Ascending aorta (tissue), 2 donors: Measurements from ENCODE around the gene TXNDC16. TPM values are rescaled to one million over a fixed set of nuclear protein-coding genes. Genes with fewer than 3 reads are reported as not detected.
"Not testable (repeated sequence)": the region's sequence is repeated elsewhere in the genome, so short reads cannot be mapped to it uniquely, and the experiment has no call there.

Source experiments
- DNase-seq, 2 donors: peaks; one replicate each; pipeline ENCODE4 v3.0.0-alpha.2; 2019; ENCODE audit warnings: low spot score in 2 of 2
- H3K27ac ChIP-seq, 2 donors: fragments of 200-600 bp; sonication (generic); one replicate each; pipeline ENCODE4 v1.5.1; 2016 to 2017; ENCODE audit warnings: mild to moderate bottlenecking in 1 of 2
- H3K27me3 ChIP-seq: fragments of 200-600 bp; sonication (generic); one replicate; pipeline ENCODE4 v1.5.1; 2017
- H3K36me3 ChIP-seq, 2 donors: fragments of 200-600 bp; sonication (generic); one replicate each; pipeline ENCODE4 v1.5.1; 2016
- H3K4me1 ChIP-seq, 2 donors: fragments of 200-600 bp; sonication (generic); one replicate each; pipeline ENCODE4 v1.5.1; 2016 to 2017; ENCODE audit warnings: mild to moderate bottlenecking in 1 of 2
- H3K4me3 ChIP-seq, 2 donors: fragments of 200-600 bp; sonication (generic); one replicate each; pipeline ENCODE4 v1.5.1; 2016 to 2017; ENCODE audit warnings: mild to moderate bottlenecking in 1 of 2
- H3K9me3 ChIP-seq, 2 donors: fragments of 200-600 bp; sonication (generic); one replicate each; pipeline ENCODE4 v1.5.1; 2016
- intact Hi-C: fragments of 100-400 bp; cut with DNase I; formaldehyde crosslinking; loops from one replicate; pipeline ENCODE4 v1.15.1; 2023
- total RNA-seq: library from RNA; depleted of rRNA; stranded (reverse); fragments of >200 nt; gene quantifications from one replicate; pipeline ENCODE4 v1.1.0, GENCODE V29; 2016
- TF ChIP-seq, protein P1 (sequence below), 3 experiments: fragments of 200-600 bp in 2 of 3; fragments of 450-650 bp in 1 of 3; sonication (generic) in 2 of 3; IDR thresholded peaks; one replicate each; pipeline ENCODE4 v1.5.1; 2016 to 2019; ENCODE audit warnings: antibody characterized with exemption in 3 of 3, mild to moderate bottlenecking in 1 of 3, moderate library complexity in 1 of 3

Gene TXNDC16
- total RNA-seq, 1 donor from 2014 or later: 1.8 TPM

DNA sequence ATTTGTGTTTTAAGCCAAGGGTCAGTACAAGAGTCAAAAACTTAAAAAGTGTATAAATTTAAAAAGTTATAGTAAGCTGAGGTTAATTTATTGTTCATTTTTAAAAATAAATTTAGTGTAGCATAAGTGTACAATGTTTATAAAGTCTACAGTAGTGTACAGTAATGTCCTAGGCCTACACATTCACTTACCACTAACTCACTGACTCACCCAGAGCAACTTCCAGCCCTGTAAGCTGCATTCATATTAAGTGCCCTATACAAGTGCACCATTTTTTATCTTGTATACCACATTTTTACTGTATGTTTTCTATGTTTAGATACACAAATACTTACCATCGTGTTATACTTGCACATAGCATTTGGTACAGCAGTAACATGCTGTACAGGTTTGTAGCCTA lies 38.0 kb upstream of the TXNDC16 start:
- Histone ChIP-seq H3K36me3 (no peaks in the 10 kb centered on the region), H3K27me3 (no peaks in the 10 kb centered on the region), H3K4me3 (no peak overlapping the region), H3K9me3 (no peaks in the 10 kb centered on the region), H3K4me1 (no peaks in the 10 kb centered on the region), H3K27ac (no peak overlapping the region)
- DNase-seq: no peak
- intact Hi-C loops: no loop called here
- TF ChIP-seq, protein P1, sequence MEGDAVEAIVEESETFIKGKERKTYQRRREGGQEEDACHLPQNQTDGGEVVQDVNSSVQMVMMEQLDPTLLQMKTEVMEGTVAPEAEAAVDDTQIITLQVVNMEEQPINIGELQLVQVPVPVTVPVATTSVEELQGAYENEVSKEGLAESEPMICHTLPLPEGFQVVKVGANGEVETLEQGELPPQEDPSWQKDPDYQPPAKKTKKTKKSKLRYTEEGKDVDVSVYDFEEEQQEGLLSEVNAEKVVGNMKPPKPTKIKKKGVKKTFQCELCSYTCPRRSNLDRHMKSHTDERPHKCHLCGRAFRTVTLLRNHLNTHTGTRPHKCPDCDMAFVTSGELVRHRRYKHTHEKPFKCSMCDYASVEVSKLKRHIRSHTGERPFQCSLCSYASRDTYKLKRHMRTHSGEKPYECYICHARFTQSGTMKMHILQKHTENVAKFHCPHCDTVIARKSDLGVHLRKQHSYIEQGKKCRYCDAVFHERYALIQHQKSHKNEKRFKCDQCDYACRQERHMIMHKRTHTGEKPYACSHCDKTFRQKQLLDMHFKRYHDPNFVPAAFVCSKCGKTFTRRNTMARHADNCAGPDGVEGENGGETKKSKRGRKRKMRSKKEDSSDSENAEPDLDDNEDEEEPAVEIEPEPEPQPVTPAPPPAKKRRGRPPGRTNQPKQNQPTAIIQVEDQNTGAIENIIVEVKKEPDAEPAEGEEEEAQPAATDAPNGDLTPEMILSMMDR (IDR thresholded peaks at IDR 0.05): no peak

DNA sequence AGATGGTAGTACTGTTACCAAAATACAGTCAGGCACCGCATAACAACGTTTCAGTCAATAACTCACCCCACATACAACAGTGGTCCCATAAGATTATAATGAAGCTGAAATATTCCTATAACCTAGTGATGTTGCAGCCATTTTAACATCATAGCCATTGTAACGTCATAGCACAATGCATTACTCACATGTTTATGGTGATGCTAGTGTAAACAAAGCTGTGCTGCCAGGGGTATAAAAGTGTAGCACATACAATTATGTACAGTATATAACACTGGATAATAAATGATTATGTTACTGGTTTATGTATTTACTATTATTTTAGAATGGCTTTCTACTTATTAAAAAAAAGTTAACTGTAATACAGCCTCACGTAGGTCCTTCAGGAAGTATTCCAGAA lies 37.3 kb upstream of the TXNDC16 start:
- TF ChIP-seq, protein P1 (IDR thresholded peaks at IDR 0.05): no peak
- Histone ChIP-seq H3K36me3 (no peaks in the 10 kb centered on the region), H3K9me3 (no peaks in the 10 kb centered on the region), H3K27ac (no peak overlapping the region), H3K4me1 (no peaks in the 10 kb centered on the region), H3K4me3 (no peak overlapping the region), H3K27me3 (no peaks in the 10 kb centered on the region)
- intact Hi-C loops: no loop called here
- DNase-seq: no peak

DNA sequence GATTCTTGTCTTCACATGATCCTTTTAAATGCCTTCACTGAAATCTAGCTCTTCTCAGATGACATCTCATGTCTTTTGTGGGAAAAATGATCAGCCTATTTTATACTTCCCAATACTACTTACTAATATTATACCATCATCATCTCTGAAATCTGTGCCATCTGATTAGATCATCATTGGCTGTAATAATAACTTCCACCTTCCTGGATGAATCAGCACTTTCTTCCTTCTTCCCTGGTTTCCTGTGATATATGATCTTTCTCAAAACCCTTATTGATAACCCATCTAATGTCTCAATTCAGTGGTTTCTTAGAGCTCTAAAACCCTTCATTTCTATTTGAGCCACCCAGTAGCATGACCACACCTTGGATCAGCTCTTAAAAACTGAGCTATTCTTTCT lies 31.2 kb upstream of the TXNDC16 start:
- H3K9me3 ChIP-seq: no peaks in the 10 kb centered on the region
- TF ChIP-seq, protein P1 (IDR thresholded peaks at IDR 0.05): no peak
- intact Hi-C loops: no loop called here

DNA sequence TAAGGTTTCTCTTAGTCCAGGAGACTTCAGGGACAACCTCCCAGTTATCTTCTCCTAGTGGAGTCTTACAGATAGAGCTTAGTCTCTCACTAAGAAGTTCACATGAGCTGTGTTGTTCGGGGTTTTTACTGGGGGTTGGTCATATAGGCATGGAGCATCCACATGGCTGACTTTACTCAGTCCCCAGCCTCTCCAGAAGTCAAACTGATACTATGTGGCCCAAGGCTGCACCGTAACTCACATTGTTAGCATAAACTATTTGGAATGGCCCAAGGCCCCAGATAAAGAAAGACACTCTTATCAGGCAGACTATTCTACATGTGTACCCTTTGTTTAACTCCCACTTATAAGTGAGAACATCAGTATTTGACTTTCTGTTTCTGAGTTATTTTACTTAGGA lies 23.6 kb upstream of the TXNDC16 start:
- intact Hi-C loops: no loop called here
- no peak overlapping the region for H3K4me3 ChIP-seq
- H3K9me3 ChIP-seq: peaks cover 19 to 30% of the 10 kb centered on the region in 2 donors
- no peaks in the 10 kb centered on the region for H3K36me3 ChIP-seq
- H3K27me3 ChIP-seq: no peaks in the 10 kb centered on the region
- TF ChIP-seq, protein P1 (IDR thresholded peaks at IDR 0.05): no peak
- no peaks in the 10 kb centered on the region for H3K4me1 ChIP-seq
- H3K27ac ChIP-seq: no peak overlapping the region
- no peak for DNase-seq

More for the DNA sequence above, 31.2 kb upstream of the TXNDC16 start:
- no peak overlapping the region for H3K27ac ChIP-seq
- H3K36me3 ChIP-seq: no peaks in the 10 kb centered on the region
- H3K4me1 ChIP-seq: no peaks in the 10 kb centered on the region
- H3K27me3 ChIP-seq: no peaks in the 10 kb centered on the region
- no peak for DNase-seq
- H3K4me3 ChIP-seq: no peak overlapping the region

DNA sequence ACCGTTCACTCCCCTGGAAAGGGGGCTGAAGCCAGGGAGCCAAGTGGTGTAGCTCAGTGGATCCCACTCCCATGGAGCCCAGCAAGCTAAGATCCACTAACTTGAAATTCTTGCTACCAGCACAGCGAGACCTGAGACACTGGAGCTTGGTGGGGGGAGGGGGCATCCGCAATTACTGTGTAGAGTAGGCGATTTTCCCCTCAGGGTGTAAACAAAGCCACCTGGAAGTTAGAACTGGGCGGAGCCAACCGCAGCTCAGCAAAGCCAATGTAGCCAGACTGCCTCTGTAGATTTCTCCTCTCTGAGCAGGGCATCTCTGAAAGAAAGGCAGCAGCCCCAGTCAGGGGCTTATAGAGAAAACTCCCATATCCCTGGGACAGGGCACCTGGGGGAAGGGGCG lies 16.1 kb upstream of the TXNDC16 start:
- H3K4me3 ChIP-seq, H3K27me3 ChIP-seq, DNase-seq, H3K36me3 ChIP-seq, intact Hi-C loops, H3K27ac ChIP-seq, H3K4me1 ChIP-seq: not testable (repeated sequence)
- peaks cover 26 to 38% of the 10 kb centered on the region in 2 donors for H3K9me3 ChIP-seq

DNA sequence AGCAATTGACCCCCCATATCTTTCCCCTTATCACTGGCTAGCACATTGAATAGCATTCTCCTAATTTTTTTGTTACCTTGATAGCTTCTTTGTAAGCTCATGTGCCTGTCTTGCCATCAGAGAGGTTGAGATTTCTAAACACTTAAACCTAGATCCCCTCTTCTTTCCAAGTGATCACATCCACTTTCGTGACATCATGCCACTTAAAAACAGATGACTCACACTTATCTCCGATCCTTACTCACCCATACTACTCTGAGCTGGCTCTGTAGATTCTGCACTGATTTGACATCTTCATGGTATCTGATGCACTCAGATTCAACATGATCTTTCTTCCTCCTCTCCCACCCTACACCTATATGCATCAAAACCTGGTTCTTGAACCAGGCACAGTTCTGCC lies 10.8 kb upstream of the TXNDC16 start:
- Histone ChIP-seq H3K4me1 (no peaks in the 10 kb centered on the region), H3K9me3 (peaks cover 0 to 6% of the 10 kb centered on the region in 2 donors), H3K27ac (no peak overlapping the region), H3K4me3 (no peak overlapping the region), H3K36me3 (no peaks in the 10 kb centered on the region), H3K27me3 (no peaks in the 10 kb centered on the region)
- TF ChIP-seq, protein P1 (IDR thresholded peaks at IDR 0.05): no peak
- intact Hi-C loops: no loop called here
- DNase-seq: no peak
